ENCODE results near the gene RAB11FIP4.

The RAB11FIP4 gene

GRCh38 chr17:31489295-31490018 lies 98.0 kb downstream of the RAB11FIP4 start:
- no peak for DNase-seq

- DNase-seq = no peak
Observed at GRCh38 chr17:31490019-31490650, 98.7 kb downstream of the RAB11FIP4 start.

- DNase-seq = no peak
Observed at GRCh38 chr17:31490671-31491375, 99.3 kb downstream of the RAB11FIP4 start.

- no peak for DNase-seq
Observed at GRCh38 chr17:31491376-31492131, 100.1 kb downstream of the RAB11FIP4 start.

- DNase-seq = no peak
Observed at GRCh38 chr17:31492206-31492605, 100.7 kb downstream of the RAB11FIP4 start.

GRCh38 chr17:31492880-31493655 lies 101.6 kb downstream of the RAB11FIP4 start:
- DNase-seq = no peak

- no peak for DNase-seq
Observed at GRCh38 chr17:31493656-31494155, 102.2 kb downstream of the RAB11FIP4 start.

GRCh38 chr17:31494259-31495021 lies 103.0 kb downstream of the RAB11FIP4 start:
- DNase-seq = no peak

- peak; percentile 37 for DNase-seq
Observed at GRCh38 chr17:31495022-31495885, 103.8 kb downstream of the RAB11FIP4 start.

GRCh38 chr17:31496097-31496496 lies 104.6 kb downstream of the RAB11FIP4 start:
- no peak for DNase-seq

- no peak for DNase-seq
Observed at GRCh38 chr17:31496601-31497000, 105.1 kb downstream of the RAB11FIP4 start.

GRCh38 chr17:31497431-31497830 lies 106.0 kb downstream of the RAB11FIP4 start:
- DNase-seq = no peak

- no peak for DNase-seq
Observed at GRCh38 chr17:31497994-31498826, 106.7 kb downstream of the RAB11FIP4 start.

- DNase-seq = peak; percentile 7
Observed at GRCh38 chr17:31499771-31500554, 108.5 kb downstream of the RAB11FIP4 start.

- no peak for DNase-seq
Observed at GRCh38 chr17:31506517-31506916, 115.0 kb downstream of the RAB11FIP4 start.

GRCh38 chr17:31508288-31509094 lies 117.0 kb downstream of the RAB11FIP4 start:
- DNase-seq = no peak

GRCh38 chr17:31509095-31509804 lies 117.8 kb downstream of the RAB11FIP4 start:
- no peak for DNase-seq

All from fibroblast of upper back skin (primary cell).